COR-L47 (cell line): ENCODE measurements around the gene CST9.
"Not testable (repeated sequence)": the region's sequence is repeated elsewhere in the genome, so short reads cannot be mapped to it uniquely, and the experiment has no call there.

Source experiments
- DNase-seq: peaks from one replicate; lab custom pipeline; 2025; lab: John Stamatoyannopoulos, UW

Gene CST9

DNA sequence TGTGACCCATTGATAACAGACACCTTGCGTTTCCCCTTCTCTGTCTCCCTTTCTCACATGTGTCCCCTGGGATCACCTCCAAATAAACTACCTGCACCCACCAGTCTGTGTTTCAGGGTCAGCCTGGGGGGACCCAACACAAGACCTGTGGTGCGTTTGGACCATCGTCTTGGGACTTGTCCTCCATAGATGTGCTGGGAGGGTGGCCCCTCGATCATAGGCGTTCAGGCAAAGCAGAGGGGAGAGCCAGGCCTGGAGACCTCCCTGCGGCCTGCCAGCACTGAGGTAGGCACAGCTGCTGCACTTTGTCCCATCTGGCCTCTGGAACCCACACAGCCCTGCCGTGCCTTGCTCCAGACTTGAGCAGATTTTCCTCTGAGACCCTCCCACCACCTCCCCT, 18.1 kb downstream of the CST9 start:
- no peak for DNase-seq

DNA sequence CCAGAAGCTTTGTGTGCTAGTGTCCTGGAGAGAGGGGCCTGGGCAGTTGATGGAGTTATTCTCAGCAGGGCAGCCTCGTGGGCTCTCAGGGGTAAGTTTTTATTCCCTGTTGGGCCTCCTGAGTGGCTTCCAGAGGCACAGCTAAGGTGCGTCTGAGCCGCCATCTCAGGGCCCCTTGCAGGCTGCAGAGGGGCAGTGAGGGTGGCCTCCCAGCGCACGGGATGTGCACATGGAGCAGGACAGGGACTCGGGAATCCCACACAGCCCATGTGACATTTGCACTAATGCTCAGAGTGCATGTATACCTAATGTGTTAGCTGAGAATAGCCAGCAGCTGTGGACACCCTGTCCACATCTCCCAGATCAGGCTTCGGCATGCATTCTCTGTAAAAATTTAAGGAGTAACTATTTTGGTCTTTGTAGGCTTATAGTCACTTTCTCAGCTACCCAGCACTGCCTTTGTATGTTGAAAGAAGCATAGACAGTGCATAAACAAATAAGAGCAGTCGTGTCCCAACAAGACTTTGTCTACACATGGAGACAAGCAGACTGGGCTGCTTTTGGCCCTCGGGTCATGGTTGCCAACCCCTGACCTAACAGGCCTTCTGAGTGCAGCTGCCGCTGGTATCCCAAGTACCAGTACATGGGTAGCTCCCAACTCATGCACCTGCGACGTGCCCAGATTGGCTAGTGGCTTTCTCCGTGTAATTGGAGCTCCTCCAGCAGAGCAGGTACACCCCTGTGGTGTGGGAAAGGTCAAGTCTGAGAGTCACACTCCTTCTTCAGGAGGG, 18.8 kb downstream of the CST9 start:
- no peak for DNase-seq

DNA sequence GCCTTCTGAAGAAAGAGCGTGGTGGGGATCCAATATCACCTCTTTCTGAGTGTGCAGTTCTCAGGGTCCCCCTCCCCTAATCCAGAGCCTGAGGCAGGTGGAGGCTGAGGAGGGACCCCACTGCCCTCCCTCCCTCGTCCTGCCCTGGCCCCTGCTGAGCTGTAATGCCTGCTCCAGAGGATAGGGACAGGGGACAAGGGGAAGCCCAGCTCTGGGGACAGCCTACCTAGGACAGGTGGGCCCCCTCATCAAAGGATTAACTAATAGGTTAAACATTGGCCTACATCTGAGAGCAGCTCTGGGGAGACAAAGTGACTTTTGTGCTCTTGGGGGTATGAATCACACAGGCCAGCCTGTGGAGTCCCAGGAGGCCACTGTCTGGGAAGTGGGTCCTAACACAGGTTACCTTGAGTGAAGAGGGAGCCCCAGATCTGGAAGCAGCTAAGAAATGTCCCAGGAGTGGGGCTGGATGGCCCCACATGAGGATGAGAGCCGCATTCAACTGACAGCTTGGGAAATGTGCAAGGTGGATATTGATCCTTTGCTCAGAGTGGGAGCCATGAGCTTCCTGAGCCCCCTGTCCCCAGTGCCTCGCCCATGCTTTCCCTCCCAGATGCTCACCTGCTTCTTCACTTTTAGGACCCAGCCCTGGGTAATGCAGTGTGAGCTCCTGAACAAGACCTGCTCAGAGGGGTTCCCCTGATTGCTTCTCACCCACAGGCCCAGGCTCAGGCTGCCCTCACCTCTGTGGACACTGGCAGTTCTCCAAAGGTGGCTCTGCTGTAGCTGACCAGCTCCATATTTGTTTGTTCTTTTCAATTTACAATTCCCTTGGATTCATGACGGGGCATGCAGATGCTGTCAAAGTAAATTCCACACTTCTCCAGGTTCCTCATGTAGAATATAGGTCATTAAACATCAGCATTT, 19.6 kb downstream of the CST9 start:
- no peak for DNase-seq

DNA sequence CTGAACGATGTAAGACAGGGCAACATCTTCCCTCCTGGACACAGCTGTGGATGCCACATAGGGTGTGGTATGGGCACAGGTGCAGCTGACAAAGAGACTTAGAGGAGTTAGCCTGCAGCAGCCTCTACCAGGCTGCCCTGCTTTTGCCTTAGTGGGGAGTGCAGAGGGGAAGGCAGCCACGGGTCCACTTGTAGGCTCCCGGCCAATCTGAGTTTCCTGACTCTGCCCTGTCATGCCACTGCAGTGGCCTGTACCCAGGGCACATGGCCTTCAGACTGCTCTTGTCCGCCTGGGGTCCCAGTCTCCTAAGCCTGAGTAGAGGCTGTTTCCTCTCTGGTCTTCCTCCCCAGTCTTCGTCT, 20.3 kb downstream of the CST9 start:
- no peak for DNase-seq

DNA sequence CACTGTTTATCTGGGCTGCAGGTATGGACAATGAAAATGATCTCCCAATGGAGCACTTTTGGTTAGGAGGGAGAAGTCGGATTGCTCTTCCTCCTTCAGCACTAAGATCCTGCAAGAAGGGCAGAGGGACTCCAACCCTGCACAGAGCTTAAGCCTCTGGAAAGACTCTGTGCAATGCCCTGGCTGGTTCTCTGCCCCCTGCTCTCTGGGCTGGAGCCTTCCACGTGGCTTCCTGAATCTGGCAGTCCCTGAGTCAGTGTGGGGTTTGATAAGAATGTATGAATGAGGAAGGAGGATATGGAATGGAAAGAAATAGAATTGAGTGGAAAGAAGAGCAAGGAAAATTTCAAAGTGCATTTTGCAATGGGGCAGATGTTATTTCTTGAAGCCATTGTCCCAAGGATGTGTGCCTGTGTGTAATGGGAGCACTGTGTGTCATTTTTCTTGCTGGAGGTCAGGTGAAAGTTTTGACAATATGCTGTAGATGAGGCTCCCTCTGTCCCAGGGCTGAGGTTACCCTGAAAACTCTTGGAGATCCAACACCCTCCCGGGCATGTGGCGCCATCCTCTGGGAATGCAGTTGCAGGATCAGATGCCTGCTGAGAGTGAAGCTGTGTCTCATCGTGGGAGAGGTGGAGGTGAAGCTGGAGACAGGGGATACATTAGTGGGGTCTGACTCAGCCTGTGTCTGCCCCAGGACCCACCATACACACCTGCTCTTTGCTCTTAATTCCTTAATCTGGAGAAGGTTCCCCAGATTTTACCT, 21.1 kb downstream of the CST9 start:
- no peak for DNase-seq

DNA sequence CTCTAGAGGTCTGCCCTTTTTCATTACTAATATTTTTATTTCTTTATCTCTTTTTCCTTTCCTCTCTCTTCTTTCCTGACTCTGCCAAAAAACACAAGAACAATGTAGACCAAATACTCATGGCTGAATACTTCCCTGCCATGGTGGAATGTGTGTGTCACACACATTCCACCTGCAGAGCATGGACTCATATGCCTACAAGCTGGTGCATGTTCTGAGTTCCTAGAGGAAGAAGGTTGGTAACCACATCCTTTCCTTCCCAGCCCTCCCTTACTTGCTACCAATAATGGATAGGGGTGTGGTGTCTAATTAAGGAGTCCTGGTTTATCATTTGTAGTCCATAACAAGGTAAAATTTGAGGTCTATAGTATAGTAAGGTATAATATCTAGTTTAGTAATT, 22.2 kb downstream of the CST9 start:
- DNase-seq: no peak

DNA sequence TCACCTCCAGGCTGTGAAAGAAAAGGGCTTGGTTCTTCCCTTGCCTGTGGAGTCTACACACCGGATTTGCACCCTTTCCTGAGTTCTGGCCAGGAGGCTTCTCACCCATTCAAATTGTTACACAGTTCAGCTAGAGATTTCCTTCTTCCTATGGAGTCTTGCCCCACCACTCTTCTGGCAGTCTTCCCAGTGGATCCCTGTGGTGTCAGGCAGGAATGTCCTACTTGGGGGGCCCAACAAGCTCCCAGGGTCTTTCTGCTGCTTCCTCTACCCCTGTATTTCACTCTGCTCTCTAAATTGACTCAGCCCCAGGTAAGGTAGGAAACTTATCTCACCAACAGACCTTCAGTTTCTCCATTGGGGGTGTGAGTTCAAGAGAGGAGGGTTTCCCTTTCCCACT, 23.4 kb downstream of the CST9 start:
- DNase-seq: no peak

DNA sequence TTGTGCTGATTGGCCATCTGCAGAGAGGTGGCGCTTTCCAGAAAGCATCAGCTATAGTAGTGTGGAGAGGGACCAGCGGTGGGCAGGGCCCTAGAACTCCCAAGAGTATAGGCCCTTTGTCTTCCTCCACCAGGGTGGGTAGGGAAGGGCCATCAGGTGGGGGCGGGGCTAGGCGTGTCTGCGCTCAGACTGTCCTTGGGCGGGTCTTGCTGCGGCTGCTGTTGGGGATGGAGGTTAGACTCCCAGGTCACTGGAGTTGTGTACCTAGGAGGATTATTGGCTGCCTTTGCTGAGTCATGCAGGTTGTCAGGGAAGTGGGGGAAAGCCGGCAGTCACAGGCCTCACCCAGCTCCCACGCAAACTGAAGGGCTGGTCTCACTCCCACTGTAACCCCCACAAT, 23.9 kb downstream of the CST9 start:
- not testable (repeated sequence) for DNase-seq

DNA sequence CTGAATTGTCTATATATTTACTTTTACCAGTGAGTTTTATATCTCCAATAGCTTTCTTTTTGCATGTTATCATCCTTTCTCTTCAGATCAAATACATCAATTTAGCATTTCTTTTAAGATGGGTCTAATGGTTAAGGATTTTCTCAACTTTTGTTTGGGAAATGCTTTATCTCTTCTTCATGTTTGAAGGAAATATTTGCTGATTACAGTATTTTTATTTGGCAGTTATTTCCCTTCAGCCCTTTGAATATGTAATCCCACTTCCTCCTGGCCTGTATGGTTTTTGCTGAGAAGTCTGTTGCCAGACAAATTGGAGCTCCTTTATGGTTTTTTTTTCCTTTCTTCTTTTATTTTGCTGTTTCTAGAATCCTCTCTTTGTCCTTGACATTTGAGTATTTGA, 30.7 kb downstream of the CST9 start:
- DNase-seq: no peak

DNA sequence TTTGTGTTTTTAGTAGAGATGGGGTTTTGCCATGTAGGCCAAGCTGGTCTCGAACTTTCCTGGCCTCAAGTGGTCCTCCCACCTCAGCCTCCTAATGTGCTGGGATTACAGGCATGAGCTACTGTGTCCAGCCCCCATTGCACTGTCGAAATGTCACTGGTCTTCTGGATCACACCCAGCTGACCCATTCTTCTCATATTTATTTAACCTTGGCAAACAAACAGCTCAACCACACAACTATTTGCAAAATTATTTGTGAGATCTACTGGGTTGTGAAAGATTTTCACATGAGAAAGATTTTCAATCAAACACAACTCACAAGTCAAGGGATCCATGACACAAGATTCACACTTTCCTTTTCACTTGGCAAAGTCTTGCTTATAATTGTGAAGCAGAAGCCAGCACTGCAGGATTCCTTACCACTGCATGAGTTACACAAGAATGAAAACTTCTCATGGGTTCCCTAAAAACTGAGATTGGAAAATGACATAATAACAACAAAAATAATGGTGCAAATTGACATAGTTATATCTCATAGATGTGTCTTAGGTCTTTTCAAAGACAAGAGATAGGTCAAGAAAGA, 35.4 kb downstream of the CST9 start:
- no peak for DNase-seq

DNA sequence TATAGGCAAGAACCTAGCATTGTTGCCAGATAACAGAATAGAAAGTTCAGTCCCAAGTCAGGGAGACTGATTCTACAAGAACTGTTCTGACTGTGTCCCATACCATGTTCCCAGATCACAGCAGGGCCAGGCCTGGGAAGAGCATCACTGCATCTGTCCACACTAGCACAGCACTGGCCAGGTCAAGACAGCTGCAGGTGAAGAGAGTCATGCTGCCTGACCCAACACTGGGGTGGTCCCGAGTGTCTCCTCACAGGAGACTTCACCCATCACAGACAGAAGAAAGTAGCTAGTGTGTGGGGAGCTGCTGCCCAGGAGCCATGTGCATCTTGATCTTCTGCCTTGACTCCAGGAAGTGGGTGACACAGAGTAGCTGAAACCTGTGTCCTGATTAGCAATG, 36.1 kb downstream of the CST9 start:
- no peak for DNase-seq

DNA sequence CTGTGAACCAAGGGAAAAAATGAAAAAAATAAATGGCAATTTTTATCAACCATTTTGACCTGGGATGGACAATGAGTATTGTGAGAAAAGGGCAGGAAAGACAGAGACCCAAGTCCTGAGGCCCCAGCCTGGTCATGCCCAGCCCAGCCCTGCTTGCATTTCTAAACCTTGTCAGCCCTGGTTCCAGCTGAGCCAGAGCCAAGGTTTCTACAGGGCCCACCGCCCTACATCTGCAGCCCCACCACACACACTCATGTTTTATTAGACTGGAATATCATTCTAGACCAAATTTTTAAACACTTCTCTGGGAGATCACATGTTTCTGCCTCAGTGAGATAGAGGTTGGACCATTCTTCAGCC, 36.8 kb downstream of the CST9 start:
- no peak for DNase-seq

DNA sequence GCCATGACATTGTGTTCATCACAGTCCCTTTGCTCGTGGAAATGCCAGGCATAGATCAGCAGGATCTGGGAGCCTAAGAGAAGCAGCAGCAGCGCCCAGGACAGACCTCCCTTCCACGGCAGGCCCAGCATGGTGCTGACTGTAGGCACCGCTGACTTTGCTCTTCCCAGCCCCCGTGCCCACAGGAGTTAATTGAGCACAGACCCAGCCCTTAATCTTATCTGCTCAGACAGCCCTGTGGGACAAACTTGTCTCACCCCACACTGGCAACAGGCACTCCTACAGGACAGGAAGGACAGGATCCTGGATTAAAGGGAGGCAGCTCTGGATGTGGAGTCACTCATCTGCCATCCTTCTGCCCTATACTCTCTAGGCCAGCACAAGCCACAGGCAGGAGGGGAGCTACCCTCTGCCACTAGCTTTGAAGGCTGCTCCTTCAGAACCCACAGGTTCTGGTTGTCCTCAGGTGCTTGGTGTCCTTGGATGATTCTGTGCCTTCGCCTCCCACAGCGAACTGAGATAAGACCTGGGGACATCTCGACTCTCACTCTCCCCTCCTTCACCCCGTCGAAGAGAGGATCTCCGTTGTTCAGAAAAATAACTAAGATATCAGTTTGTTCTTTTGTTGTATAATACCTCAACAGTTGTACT, 37.3 kb downstream of the CST9 start, which contains the start of gene CST9L:
Gene CST9L, minus strand, starts transcription at position 165 of the 651 bp plus-strand sequence. Its CDS starts 34 bp downstream, at position 131.
- no peak for DNase-seq

DNA sequence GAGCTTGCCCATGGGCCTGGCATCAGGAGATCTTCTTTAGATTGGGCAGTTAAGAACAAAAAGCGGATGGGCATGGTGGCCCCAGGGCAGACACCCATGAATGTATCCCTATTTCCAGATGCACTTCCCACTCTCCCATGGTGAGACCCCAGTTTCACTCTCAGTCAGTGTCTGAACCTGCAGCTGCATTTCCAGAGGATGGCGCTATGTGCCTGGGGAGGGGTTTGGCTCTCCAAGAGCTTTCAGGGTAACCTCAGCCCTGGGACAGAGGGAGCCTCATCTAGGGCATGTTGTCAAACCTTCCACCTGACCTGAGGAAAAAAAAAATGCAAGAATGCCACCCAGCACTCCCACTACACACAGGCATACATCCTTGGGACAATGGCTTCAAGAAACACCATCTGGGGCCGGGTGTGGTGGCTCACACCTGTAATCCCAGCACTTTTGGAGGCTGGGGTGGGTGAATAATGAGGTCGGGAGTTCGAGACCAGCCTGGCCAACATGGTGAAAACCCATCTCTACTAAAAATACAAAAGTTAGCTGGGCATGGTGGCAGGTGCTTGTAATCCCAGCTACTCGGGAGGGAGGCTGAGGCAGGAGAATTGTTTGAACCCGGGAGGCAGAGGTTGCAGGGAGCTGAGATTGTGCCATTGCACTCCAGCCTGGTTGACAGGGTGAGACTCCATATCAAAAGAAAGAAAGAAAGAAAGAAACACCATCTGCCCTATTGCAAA, 39.4 kb downstream of the CST9 start:
- DNase-seq: no peak

DNA sequence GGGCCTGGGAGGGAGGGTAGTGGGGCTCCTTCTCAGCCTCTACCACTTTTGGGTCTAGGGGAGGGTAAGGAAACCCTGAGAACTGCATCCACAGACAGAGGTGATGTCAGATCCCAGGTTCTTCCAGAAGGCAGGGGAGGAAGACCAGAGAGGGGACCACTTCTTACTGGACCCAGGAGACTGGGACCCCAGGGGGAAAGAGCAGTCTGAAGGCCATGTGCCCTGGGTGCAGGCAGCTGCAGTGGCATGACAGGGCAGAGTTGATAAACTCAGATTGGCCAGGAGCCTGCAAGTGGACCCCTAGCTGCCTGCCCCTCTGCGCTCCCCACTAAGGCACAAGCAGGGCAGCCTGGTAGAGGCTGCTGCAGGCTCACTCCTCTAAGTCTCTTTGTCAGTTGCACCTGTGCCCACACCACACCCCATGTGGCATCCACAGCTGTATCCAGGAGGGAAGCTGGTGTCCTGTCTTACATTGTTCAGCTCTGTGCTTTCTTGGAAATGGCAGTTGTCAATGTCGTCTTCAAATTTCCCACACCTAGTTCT, 40.1 kb downstream of the CST9 start:
- no peak for DNase-seq

DNA sequence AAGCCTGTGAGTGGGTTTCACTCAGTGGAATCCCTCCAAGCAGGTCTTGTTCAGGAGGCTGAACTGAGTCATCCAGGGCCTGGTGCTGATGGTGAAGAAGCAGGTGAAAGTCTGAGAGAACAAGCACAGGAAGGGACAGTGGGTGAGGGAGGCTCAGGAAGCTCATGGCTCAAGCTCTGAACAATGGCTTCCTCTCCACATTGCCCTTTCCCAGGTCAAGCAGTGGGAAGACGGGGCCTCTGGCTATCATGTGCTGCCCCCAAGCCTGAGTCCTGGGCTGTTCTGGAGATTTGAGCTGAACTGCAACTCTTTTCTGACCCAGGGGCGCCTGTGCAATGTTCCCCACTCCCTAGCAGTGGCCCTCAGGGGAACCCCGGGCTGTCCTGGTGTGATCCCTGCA, 40.8 kb downstream of the CST9 start:
- no peak for DNase-seq

DNA sequence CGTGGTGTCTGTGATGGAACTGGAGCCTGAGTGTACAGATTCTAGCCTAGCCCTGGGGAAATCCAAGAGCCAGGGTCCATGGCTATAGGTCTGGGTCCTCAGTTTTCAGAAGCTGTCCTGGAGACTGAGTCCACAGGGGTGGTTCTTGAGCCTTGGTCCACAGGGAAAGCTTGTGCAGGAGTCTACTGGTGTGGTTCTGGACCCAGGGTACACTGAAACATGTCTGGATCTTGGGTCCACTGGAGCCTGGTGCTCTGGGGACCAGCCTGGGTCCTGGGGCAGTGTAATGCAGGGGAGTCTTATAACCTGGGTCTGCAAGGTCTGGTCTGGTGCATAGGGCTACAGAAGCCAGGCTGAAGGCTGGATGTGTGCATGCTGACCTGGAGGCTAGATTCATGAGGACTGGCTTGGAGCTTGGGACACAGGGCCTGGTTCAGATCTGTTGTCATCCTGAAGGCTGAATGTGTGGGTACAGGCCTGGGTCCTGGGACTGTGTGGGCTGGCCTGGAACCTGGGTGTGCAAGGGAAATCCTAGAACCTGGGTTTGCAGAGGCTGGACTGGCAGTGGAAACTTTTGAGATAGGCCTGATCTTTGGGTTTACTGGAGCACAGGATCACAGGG, 42.9 kb downstream of the CST9 start:
- no peak for DNase-seq

DNA sequence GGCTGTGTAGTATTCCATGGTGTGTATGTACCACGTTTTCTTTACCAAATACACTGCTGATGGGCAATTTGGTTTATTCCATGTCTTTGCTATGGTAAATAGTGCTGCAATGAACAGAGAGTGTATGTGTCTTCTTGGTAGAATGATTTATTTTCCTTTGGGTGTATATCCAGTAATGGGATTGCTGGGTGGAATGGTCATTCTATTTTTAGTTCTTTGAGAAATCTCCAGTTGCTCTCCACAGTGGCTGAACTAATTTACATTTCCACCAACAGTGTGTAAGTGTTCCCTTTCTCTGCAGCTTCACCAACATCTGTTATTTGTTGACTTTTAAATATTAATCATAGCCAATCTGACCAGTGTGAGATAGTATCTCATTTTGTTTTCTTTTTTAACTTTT, 51.3 kb downstream of the CST9 start:
- no peak for DNase-seq
